Transverse colon (tissue), 4 donors: ENCODE measurements around the gene ASZ1. TPM values are rescaled to one million over a fixed set of nuclear protein-coding genes. Genes with fewer than 3 reads are reported as not detected.

Experiments
- DNase-seq: peaks from one replicate; pipeline ENCODE4 v3.0.0-alpha.2; 2019
- H3K27ac ChIP-seq, 4 donors: fragments of 200-600 bp; sonication (generic); 2 replicates each; pipeline ENCODE4 v1.5.1; 2016 to 2018; ENCODE audit warnings: inconsistent platforms in 4 of 4
- H3K27me3 ChIP-seq: fragments of 200-600 bp; sonication (generic); 2 replicates; pipeline ENCODE4 v1.5.1; 2017; ENCODE audit warnings: inconsistent platforms
- H3K36me3 ChIP-seq, 4 donors: fragments of 200-600 bp; sonication (generic); 2 replicates each; pipeline ENCODE4 v1.5.1; 2017 to 2019; ENCODE audit warnings: inconsistent platforms in 4 of 4
- H3K4me1 ChIP-seq, 4 donors: fragments of 200-600 bp; sonication (generic); 2 replicates each; pipeline ENCODE4 v1.5.1; 2017 to 2020; ENCODE audit warnings: inconsistent platforms in 4 of 4
- H3K4me3 ChIP-seq, 4 donors: fragments of 200-600 bp; sonication (generic); 1 replicate in 1 of 4; 2 replicates in 3 of 4; pipeline versions ENCODE4 v1.5.1 to v1.6.1; 2017 to 2019; ENCODE audit warnings: inconsistent platforms in 4 of 4
- H3K9me3 ChIP-seq, 2 donors: fragments of 200-600 bp; sonication (generic); 2 replicates each; pipeline ENCODE4 v1.5.1; 2017 to 2019; ENCODE audit warnings: inconsistent platforms in 2 of 2
- CTCF ChIP-seq, 5 experiments: fragments of 200-600 bp in 3 of 5; fragments of 450-650 bp in 2 of 5; sonication (generic) in 3 of 5; IDR thresholded peaks; 1 replicate in 2 of 5; 2 replicates in 3 of 5; pipeline ENCODE4 v1.5.1; 2016 to 2017; ENCODE audit warnings: antibody characterized with exemption in 5 of 5, inconsistent platforms in 3 of 5, mild to moderate bottlenecking in 2 of 5, moderate library complexity in 1 of 5
- EP300 ChIP-seq: sonication (generic); formaldehyde crosslinking; IDR thresholded peaks from one replicate; pipeline ENCODE4 v1.6.1; 2017; ENCODE audit warnings: antibody characterized with exemption, low read depth
- POLR2A ChIP-seq: fragments of 450-650 bp; IDR thresholded peaks from one replicate; pipeline ENCODE4 v1.6.1; 2016; ENCODE audit warnings: antibody characterized with exemption, mild to moderate bottlenecking, moderate library complexity
- POLR2AphosphoS5 ChIP-seq, 3 donors: sonication (generic); formaldehyde crosslinking; IDR thresholded peaks; one replicate each; pipeline ENCODE4 v1.6.1; 2016; ENCODE audit warnings: antibody characterized with exemption in 3 of 3
- WGBS, 2 donors: methylation state at CpG; one replicate each; pipeline ENCODE4 v1.1.5; 2018; ENCODE audit warnings: low coverage in 1 of 2; 5-methylcytosine and 5-hydroxymethylcytosine counted together
- in situ Hi-C, 4 donors: fragments of 200-750 bp; cut with MboI; loops; one replicate each; pipeline versions ENCODE4 v1.15.0 to v1.15.1; 2017; ENCODE audit warnings: low sequenced_read_pairs in 3 of 4, low pct_ligation_motif_present in 1 of 4, low pct_unique_long_range_greater_than_20kb in 1 of 4
- intact Hi-C: fragments of 100-400 bp; cut with DNase I; formaldehyde crosslinking; loops from one replicate; pipeline ENCODE4 v1.15.1; 2023; ENCODE audit warnings: low total_unique reads
- total RNA-seq, 4 donors: library from RNA; depleted of rRNA; stranded (reverse); fragments of >200 nt; gene quantifications; one replicate each; pipeline ENCODE4 v1.1.0, GENCODE V29; 2016

ASZ1 gene
- total RNA-seq, 4 donors from 2014 or later: not detected

GRCh38 chr7:117350027-117350426 is 77.3 kb downstream of the ASZ1 start:
- no peaks in the 10 kb centered on the region for H3K36me3 ChIP-seq
- H3K9me3 ChIP-seq: no peaks in the 10 kb centered on the region
- no peak for DNase-seq
- TF ChIP-seq POLR2AphosphoS5 (IDR thresholded peaks at IDR 0.05) (no peak), EP300 (no peak), CTCF (IDR thresholded peaks at IDR 0.05) (no peak), POLR2A (no peak)
- no peaks in the 10 kb centered on the region for H3K27me3 ChIP-seq
- intact Hi-C loops: no loop called here
- H3K4me1 ChIP-seq: no peaks in the 10 kb centered on the region
- no peak overlapping the region for H3K27ac ChIP-seq
- WGBS, 2 donors: 13 to 38% methylated on average over 1 of the region's 1 CpG
- in situ Hi-C loops: no loop called here
- H3K4me3 ChIP-seq: no peak overlapping the region

- TF ChIP-seq CTCF (IDR thresholded peaks at IDR 0.05): no peak
- no peak for TF ChIP-seq POLR2AphosphoS5 (IDR thresholded peaks at IDR 0.05)
- TF ChIP-seq EP300: no peak
- intact Hi-C loops (no loop called here), in situ Hi-C loops (no loop called here)
- 67 to 68% methylated on average over 1 to 2 of the region's 2 CpGs for WGBS, 2 donors
- no peaks in the 10 kb centered on the region for H3K4me1 ChIP-seq
- H3K27me3 ChIP-seq: no peaks in the 10 kb centered on the region
- H3K9me3 ChIP-seq: no peaks in the 10 kb centered on the region
- H3K4me3 ChIP-seq: no peak overlapping the region
- no peak overlapping the region for H3K27ac ChIP-seq
- DNase-seq: no peak
- H3K36me3 ChIP-seq: no peaks in the 10 kb centered on the region
Observed at GRCh38 chr7:117349570-117349969, 77.7 kb downstream of the ASZ1 start.

GRCh38 chr7:117347962-117348672 is 79.2 kb downstream of the ASZ1 start:
- Histone ChIP-seq H3K9me3 (no peaks in the 10 kb centered on the region), H3K4me3 (no peak overlapping the region), H3K27me3 (no peaks in the 10 kb centered on the region), H3K27ac (no peak overlapping the region), H3K4me1 (no peaks in the 10 kb centered on the region), H3K36me3 (no peaks in the 10 kb centered on the region)
- TF ChIP-seq EP300: no peak
- TF ChIP-seq CTCF (IDR thresholded peaks at IDR 0.05): no peak
- no peak for TF ChIP-seq POLR2A
- no peak for TF ChIP-seq POLR2AphosphoS5 (IDR thresholded peaks at IDR 0.05)
- WGBS, 2 donors: 78 to 82% methylated on average over 4 to 7 of the region's 7 CpGs
- intact Hi-C loops (no loop called here), in situ Hi-C loops (no loop called here)
- DNase-seq: no peak

GRCh38 chr7:117347480-117347879 is 79.8 kb downstream of the ASZ1 start:
- in situ Hi-C loops: no loop called here
- Histone ChIP-seq H3K9me3 (no peaks in the 10 kb centered on the region), H3K36me3 (no peaks in the 10 kb centered on the region), H3K27ac (no peak overlapping the region), H3K27me3 (no peaks in the 10 kb centered on the region), H3K4me1 (no peaks in the 10 kb centered on the region), H3K4me3 (no peak overlapping the region)
- intact Hi-C loops: no loop called here
- 87% methylated on average over 6 of the region's 6 CpGs; no CpG with 5 or more reads in 1 of the 2 donors for WGBS, 2 donors
- no peak for DNase-seq
- no peak for TF ChIP-seq POLR2AphosphoS5 (IDR thresholded peaks at IDR 0.05)
- TF ChIP-seq EP300: no peak
- no peak for TF ChIP-seq CTCF (IDR thresholded peaks at IDR 0.05)
- no peak for TF ChIP-seq POLR2A
